SK-MEL-5 (cell line): ENCODE results near the gene SLC24A1. TPM values are rescaled to one million over a fixed set of nuclear protein-coding genes. Genes with fewer than 3 reads are reported as not detected.
"Not testable (repeated sequence)": the region's sequence is repeated elsewhere in the genome, so short reads cannot be mapped to it uniquely, and the experiment has no call there.

Experiments
- DNase-seq: peaks from one replicate; pipeline ENCODE4 v3.0.0-alpha.2; 2016; ENCODE audit warnings: low read depth, low spot score
- in situ Hi-C: cut with HindIII; loops from 2 replicates; pipeline ENCODE4 v1.10.0; 2016; ENCODE audit warnings: low sequenced_read_pairs, high pct_unique_total_duplicates, low pct_unique_long_range_greater_than_20kb
- total RNA-seq: library from RNA; depleted of rRNA; stranded (reverse); fragments of >200 nt; shearing (Covaris generic); gene quantifications from 2 replicates; pipeline ENCODE4 v1.2.3, GENCODE V29; 2014

Gene SLC24A1
- total RNA-seq, 1 experiment from 2014 or later: 7.4 TPM

DNA sequence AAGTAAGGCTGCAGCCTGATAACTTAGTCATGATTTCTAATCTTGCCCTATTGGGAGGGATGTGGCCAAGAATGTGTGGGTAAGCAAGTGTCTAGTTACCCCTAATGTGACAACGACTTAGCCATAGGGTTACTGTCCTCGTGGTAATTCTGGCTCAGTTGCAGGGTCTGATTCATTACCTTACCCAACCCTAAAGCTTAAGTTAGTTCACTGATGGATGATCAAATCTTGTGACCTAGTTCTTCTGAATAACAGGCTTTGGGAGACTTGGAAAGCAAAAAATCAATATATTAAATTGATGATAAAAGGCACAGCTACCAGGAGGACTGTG lies 9.2 kb upstream of the SLC24A1 start:
- no peak for DNase-seq
- in situ Hi-C loops: no loop called here

DNA sequence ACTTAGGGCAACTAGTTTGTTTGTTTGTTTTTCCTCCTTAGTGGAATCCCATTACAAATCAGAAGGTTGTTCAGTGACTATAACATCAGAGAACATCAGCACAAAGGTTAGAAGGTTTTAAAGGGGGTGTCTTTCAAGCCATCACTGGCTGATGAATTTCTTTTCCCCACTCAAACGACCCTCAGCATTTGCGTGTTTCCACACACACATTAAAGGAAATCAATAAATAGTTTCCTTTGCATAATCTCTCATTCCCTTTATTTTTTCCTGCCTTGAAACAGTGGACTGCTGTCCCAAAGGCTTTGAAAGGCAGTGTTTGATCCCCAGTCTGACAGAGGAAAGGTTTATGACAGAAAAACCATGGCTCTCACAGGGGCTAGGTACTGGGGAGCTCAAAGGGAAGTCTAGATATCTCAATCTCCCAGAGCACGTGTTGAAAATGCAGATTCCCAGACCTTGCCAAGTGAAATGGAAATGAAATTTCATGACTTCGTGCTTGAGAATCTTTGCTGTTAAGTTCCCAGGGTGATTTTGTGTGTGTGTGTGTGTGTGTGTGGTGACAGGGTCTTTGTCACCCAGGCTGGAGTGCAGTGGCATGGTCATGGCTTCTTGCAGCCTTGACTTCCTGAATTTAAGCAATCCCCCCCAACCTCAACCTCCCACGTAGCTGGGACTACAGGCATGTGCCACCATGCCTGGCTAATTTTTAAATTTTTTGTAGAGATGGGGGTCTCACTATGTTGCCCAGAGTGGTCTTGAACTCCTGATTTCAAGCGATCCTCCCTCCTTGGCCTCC lies 8.6 kb upstream of the SLC24A1 start:
- in situ Hi-C loops: no loop called here
- DNase-seq: no peak

DNA sequence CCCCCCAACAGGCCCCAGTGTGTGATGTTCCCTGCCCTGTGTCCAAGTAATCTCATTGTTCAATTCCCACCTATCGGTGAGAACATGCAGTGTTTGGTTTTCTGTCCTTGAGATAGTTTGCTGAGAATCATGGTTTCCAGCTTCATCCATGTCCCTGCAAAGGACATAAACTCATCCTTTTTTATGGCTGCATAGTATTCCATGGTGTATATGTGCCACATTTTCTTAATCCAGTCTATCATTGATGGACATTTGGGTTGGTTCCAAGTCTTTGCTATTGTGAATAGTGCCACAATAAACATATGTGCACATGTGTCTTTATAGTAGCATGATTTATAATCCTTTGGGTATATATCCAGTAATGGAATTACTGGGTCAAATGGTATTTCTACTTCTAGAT lies 5.9 kb upstream of the SLC24A1 start:
- DNase-seq, in situ Hi-C loops: not testable (repeated sequence)

DNA sequence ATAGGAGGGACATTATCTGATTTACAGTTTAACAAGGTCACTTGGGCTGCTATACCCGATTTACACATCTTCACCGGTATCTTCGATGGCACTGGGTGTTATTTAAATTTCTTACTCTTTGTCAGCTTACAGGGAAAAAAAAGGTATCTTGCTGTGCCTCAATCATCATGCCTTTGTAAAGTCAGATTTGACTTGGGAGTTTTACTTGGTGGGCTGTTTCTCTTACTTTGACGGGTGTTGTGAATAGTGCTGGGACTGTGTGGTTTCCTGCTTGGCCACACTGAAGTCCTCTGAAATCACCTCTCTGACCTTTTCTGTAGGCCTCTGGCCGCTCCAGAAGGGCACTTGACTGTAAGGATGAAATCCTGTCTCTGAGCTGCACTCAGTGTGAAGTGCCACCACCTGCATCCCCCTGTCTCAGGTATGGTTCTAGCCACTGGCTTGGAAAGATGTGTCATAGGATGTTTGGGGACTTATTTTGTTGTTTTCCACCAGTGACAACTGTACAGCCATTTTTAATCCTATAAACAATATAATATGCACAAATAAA lies 3.1 kb upstream of the SLC24A1 start:
- no peak for DNase-seq
- in situ Hi-C loops: no loop called here

DNA sequence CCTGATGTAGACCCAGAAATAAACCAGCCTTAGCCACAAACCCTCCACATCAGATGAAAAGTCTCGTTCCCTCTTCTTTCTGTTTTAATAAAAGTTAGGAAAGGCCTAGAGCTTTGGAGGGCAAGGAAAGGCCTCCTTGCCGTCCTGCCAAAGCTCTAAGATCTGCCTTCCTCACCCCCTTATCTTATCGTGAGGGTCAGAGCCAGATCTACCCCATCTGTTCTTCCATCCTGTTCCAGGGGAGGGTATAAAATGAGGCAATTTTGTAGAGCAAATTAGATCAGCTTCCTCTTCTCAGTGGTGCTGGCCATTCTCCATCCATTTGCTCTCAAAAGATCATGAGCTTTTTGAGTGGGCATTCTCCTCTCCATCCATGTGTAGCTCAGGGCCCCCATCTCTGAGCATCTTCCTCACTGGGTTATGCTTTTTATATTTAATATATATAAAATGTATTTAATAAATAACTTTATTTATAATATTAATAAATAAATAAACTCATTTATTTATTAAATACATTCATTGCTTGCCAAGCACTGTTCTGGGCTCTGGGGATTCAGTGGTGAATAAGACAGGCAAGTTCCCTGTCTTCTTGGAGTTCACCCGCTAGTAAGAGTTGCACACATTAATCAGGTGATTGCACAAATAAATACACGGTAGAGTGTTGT lies 2.0 kb upstream of the SLC24A1 start:
- in situ Hi-C loops: no loop called here
- no peak for DNase-seq

DNA sequence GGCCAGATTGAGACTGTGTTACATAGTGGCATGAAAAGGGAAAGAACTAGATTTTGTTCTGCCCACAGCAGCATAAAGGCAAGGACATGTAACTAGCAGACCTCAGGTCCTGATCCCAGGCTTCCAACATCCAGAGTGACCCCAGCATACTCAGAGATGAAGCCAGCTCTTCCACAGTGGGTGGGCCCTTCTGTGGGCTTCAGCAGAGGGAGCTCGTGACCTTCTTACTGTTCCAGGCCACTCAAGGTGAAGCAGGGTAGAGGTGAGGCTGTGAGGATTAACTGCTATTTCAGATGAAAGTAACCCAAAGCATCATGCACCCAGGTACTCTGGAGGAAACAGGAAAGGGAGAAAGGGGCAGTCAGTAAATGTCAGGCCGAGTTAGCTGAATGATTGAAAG lies 905 bp upstream of the SLC24A1 start:
- no peak for DNase-seq
- in situ Hi-C loops: no loop called here

DNA sequence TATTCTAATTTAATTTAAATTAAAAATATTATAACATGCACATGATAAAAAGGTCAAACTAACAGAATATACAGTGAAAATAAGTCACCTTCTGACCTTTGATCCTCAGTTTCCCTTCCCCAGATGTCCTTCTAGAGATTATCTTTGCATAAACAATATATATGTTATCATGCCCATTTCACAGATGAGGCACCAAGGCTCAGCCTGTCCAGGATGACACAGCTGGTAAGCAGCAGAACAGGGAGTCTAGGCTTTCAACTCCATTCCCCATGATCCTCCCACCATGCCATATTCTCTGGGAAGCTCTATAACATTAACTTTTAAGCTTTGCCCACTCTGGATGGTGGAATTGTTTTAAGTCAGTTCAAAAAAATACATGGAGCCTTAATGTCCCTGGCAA lies 1.4 kb downstream of the SLC24A1 start:
- no peak for DNase-seq
- in situ Hi-C loops: no loop called here

DNA sequence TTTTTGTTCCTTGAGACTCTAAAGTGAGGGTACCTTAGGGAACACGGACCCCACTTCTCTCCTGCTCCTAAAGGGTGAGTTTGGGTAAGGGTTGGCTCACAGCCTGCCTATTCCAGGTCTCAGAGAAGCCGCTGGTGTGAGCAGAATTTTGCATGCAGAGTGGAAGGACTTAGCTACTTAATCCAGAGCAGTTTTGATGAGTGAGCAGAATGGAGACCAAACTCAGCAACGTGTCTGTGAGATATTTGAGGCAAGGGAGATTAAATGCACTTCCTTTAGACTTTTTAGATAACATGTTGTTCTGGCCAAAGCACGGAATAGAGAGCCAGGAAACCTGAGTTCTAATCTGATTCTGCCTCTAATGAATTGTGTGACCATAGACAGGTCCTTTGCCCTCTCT lies 5.1 kb downstream of the SLC24A1 start:
- in situ Hi-C loops: loop anchor here (25.0 kb wide), 1 partner anchor 210 kb away; no protein-coding TSS in a partner anchor
- DNase-seq: no peak

DNA sequence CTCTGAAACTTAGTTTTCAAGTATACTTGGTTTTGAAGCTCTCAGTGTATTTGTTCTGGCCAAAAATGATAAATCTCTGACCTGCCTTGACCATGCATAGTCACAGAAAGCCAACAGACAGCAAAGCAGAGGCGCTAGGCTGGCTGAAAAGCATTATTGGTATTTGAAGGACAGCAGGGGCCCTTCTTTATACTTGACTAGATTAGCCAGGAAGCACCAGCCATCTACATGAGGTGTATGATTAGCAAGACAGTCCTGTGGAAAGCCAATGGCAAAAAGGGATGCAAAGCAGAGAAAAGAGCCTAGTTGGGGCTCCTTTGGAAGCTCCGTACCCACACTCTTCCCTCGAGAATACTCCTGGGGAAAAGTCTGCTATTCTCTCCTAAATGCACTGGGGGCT lies 7.8 kb downstream of the SLC24A1 start:
- no peak for DNase-seq
- in situ Hi-C loops: loop anchor here (25.0 kb wide), 1 partner anchor 208 kb away; no protein-coding TSS in a partner anchor

DNA sequence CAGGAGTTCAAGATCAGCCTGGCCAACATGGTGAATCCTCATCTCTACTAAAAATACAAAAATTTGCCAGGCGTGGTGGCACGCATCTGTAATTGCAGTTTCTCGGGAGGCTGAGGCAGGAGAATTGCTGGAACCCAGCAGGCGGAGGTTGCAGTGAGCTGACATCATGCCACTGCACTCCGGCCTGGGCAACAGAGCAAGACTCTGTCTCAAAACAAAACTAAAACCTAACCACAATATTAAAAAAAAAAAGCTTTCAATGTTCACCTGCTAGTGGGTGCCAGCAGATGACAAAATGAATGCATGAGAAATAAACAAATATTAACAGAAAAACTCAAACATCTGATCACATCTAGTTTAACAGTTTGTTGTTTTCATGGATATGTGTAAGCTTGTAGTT lies 9.0 kb downstream of the SLC24A1 start:
- in situ Hi-C loops: loop anchor here (25.0 kb wide), 1 partner anchor 207 kb away; no protein-coding TSS in a partner anchor
- no peak for DNase-seq

DNA sequence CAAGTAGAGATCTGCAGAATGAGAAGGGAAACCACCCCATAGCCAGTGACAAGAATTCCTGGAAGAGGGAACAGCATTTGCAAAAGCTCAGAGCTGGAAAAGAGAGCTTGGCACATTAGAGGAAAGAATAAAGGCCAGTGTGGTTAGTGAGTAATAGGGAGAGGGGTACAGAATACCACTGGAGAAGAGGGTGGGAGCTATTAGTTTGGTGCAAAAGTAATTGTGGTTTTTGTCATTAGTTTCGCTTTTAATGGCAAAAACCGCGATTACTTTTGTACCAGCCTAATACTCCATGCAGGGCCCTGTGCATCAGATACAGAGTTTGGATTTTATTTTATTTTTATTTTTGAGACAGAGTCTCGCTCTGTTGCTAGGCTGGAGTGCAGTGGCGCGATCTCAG lies 9.8 kb downstream of the SLC24A1 start:
- in situ Hi-C loops: loop anchor here (25.0 kb wide), 1 partner anchor 206 kb away; no protein-coding TSS in a partner anchor

DNA sequence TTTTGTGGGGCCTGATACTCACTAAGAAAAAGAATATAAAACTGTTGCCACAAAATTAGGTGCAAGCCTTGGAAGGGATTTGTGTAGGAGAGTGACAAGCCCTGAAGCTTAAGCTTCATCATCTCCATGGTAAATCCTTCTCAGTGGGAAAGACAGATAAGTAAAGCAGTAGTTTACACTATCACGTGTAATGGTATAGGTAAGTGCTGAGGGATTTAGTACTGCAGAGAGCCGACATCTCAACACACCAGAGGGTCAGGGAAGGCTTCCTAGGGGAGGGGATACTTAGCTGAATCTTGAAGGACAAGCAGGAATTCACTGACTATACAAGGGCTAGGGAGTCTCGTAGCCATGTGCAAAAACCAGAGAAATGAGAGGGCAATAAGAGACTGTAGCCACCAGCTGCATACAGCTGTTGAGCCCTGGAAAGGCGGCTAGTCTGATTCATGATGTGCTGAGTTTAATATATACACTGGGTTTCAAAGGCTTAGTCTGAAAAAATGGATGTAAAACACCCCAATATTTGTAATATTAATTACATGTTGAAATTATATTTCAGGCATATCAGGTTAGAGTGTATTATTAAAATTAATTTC lies 11.1 kb downstream of the SLC24A1 start:
- in situ Hi-C loops: loop anchor here (25.0 kb wide), 1 partner anchor 204 kb away; no protein-coding TSS in a partner anchor
- no peak for DNase-seq

More for the DNA sequence above, 9.8 kb downstream of the SLC24A1 start:
- no peak for DNase-seq

DNA sequence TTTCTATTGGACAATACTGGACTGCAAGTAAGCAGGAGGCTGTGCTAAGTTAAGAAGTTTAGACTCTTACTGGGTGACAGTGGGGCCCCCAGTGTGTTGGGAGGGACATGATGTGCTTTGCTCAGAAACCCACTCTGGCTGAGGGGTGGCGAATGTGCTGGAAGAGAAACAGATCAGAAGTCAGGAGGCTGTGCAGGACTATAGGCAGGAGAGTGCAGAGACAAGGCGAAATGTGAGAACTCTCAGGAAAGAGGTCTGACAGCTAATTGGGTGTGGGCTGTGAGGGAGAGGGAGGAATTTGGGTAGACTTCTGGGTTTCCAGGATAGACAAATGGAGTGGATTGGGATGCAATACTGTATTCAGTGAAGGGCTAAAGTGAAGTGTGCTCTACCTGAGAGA lies 12.0 kb downstream of the SLC24A1 start:
- no peak for DNase-seq
- in situ Hi-C loops: loop anchor here (25.0 kb wide), 1 partner anchor 204 kb away; no protein-coding TSS in a partner anchor

DNA sequence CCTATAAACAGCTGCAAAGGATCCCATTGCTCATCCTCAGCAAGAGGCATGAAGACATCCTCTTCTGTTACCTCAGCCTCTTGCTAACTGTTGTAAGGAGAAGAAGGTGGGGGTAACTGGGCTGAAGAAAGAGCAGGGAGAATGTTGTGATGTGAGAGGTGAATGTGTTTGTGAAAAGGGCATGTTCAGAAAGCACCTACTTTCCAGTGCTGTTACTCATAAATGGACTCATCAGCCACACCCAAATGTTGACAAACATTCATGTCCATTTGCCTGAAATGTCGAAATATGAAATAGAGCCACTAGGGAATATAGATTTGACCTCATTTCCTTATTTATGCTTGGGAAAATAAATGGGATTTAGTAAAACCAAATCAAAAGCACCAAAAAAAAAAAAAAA lies 12.6 kb downstream of the SLC24A1 start:
- in situ Hi-C loops: loop anchor here (25.0 kb wide), 1 partner anchor 203 kb away; no protein-coding TSS in a partner anchor
- DNase-seq: no peak

DNA sequence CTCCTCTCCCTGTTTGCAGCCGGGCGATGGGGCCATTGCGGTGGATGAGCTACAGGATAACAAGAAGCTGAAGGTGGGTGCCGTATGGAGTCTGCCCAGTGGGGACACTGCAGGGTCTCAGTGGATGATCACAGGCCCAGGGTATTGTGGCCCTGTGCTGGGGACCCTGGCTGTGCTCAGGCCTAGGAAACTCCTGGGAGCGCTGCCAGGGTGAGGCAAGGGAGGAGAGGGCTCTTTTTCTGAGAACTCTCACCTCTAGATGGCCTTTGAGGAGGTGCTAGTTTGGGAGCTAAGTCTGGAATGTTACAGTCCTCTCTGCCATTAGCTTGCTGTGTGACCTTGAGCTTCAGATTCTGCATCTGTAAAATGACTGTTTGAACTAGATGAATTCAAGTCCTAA lies 16.4 kb downstream of the SLC24A1 start:
- DNase-seq: no peak
- in situ Hi-C loops: loop anchor here (25.0 kb wide), 1 partner anchor 199 kb away; no protein-coding TSS in a partner anchor

DNA sequence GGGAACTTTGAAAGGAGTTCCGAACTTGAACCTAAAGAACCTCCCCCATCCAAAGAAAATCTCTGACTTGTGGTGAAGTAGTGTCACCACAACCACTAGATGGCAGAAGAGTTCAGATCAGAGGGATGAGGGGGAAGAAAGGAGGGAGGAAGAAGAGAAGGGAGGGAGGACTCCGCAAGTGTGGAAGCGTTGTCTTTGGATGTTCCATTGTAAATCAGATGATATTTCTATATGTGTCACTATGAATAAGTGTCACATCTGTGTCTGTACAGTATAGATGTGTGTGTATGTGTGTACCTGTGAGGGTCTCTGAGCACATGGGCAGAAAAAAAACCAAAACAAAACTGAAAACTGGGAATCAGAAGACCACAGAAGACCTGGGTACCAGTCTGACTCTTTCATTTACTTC lies 16.9 kb downstream of the SLC24A1 start:
- peak; percentile 87 for DNase-seq
- in situ Hi-C loops: loop anchor here (25.0 kb wide), 1 partner anchor 199 kb away; no protein-coding TSS in a partner anchor

DNA sequence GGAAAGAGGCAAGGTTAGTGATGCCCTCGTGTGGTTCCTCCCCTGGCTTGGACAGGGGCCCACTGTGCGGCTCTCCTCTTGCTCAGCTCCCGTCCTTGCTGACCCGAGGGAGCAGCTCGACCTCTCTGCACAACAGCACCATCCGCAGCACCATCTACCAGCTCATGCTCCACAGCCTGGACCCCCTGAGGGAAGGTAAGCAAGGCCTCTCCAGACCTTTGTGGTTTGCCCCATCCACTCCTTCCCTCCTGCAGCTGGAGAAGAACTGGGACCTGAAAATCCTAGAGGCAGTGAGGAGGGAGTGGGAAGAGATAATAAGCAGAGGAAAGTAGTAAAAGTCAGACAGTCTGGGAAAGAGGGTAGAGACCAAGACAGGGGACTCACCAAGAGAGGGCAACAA lies 17.8 kb downstream of the SLC24A1 start:
- no peak for DNase-seq
- in situ Hi-C loops: loop anchor here (25.0 kb wide), 1 partner anchor 198 kb away; no protein-coding TSS in a partner anchor
